ENCODE measurements around the gene FOXB2. TPM values are rescaled to one million over a fixed set of nuclear protein-coding genes. Genes with fewer than 3 reads are reported as not detected.

FOXB2 gene
- total and polyA plus RNA-seq, 12 donors, result not detected

- DNase-seq, result no peak
Observed at GRCh38 chr9:77013932-77014596, 5.4 kb upstream of the FOXB2 start.

GRCh38 chr9:77014597-77015263 is 4.7 kb upstream of the FOXB2 start:
- Histone ChIP-seq H3K4me1 (peaks cover 0 to 54% (median 33%) of the 10 kb centered on the region in 9 donors), H3K27me3 (peaks cover 70 to 100% (median 100%) of the 10 kb centered on the region in 7 donors), H3K9me3 (no peaks in the 10 kb centered on the region), H3K27ac (no peak overlapping the region), H3K36me3 (no peaks in the 10 kb centered on the region), H3K4me3 (no peak overlapping the region)
- no peak for ATAC-seq
- DNase-seq, result no peak
- no peak for TF ChIP-seq CTCF (IDR thresholded peaks at IDR 0.05)
- intact Hi-C loops (cut with DNase I), result no loop called here
- 2 to 3% methylated on average over 38 of the region's 38 CpGs for WGBS, 2 donors

More at GRCh38 chr9:77013932-77014596, 5.4 kb upstream of the FOXB2 start:
- ATAC-seq, result no peak
- intact Hi-C loops (cut with DNase I), result no loop called here
- Histone ChIP-seq H3K4me1 (peaks cover 0 to 47% (median 26%) of the 10 kb centered on the region in 9 donors), H3K4me3 (no peak overlapping the region), H3K27me3 (peaks cover 64 to 100% (median 100%) of the 10 kb centered on the region in 7 donors), H3K9me3 (no peaks in the 10 kb centered on the region), H3K36me3 (no peaks in the 10 kb centered on the region), H3K27ac (no peak overlapping the region)
- TF ChIP-seq CTCF (IDR thresholded peaks at IDR 0.05), result no peak
- 1 to 2% methylated on average over 46 of the region's 46 CpGs for WGBS, 2 donors

- H3K4me3 ChIP-seq, result peak overlapping the region in 6 of 10 donors; percentile 5 to 27 (median 18)
Observed at GRCh38 chr9:77015327-77016048, 4.0 kb upstream of the FOXB2 start.

More at GRCh38 chr9:77015327-77016048, 4.0 kb upstream of the FOXB2 start:
- no peak for ATAC-seq
- 3% methylated on average over 31 of the region's 31 CpGs for WGBS, 2 donors
- no peak overlapping the region for H3K27ac ChIP-seq
- no peak for TF ChIP-seq CTCF (IDR thresholded peaks at IDR 0.05)
- no peaks in the 10 kb centered on the region for H3K9me3 ChIP-seq
- peaks cover 2 to 58% (median 36%) of the 10 kb centered on the region in 9 donors for H3K4me1 ChIP-seq
- no peaks in the 10 kb centered on the region for H3K36me3 ChIP-seq
- no peak for DNase-seq
- peaks cover 72 to 100% (median 99%) of the 10 kb centered on the region in 7 donors for H3K27me3 ChIP-seq
- intact Hi-C loops (cut with DNase I), result no loop called here
